AG09319 (cell line): Measurements from ENCODE around the gene DLX3.

ENCODE experiments used
- DNase-seq: peaks from one replicate; pipeline ENCODE4 v3.0.0-alpha.2; 2010; ENCODE audit warnings: low read depth; ENCODE audit errors: extremely low read depth
- CTCF ChIP-seq: IDR thresholded peaks from 2 replicates; pipeline ENCODE4 v1.5.1; 2011; ENCODE audit warnings: low read depth, mild to moderate bottlenecking, inconsistent platforms, low read length, moderate library complexity

The DLX3 gene

GRCh38 chr17:49994085-49995054 is 654 bp downstream of the DLX3 start:
- no peak for TF ChIP-seq CTCF
- no peak for DNase-seq

GRCh38 chr17:49993423-49994060 is 1.5 kb downstream of the DLX3 start:
- DNase-seq = no peak
- TF ChIP-seq CTCF = no peak

GRCh38 chr17:49992933-49993422 is 2.0 kb downstream of the DLX3 start:
- no peak for TF ChIP-seq CTCF
- no peak for DNase-seq

GRCh38 chr17:49992191-49992932 is 2.7 kb downstream of the DLX3 start:
- no peak for TF ChIP-seq CTCF
- DNase-seq = no peak

GRCh38 chr17:49991409-49991808 is 3.6 kb downstream of the DLX3 start:
- TF ChIP-seq CTCF = no peak
- no peak for DNase-seq

- no peak for DNase-seq
- no peak for TF ChIP-seq CTCF
Observed at GRCh38 chr17:49990921-49991320, 4.1 kb downstream of the DLX3 start.

- DNase-seq = no peak
- TF ChIP-seq CTCF = no peak
Observed at GRCh38 chr17:49990331-49990730, 4.7 kb downstream of the DLX3 start.
